GM12878 (cell line): ENCODE results near the gene RALGAPA1. TPM values are rescaled to one million over a fixed set of nuclear protein-coding genes. Genes with fewer than 3 reads are reported as not detected.

Source experiments
- ATAC-seq: fragments of 200-7000 bp; cut with Tn5 transposase; 3 replicates; pipeline ENCODE4 v1.9.1; 2020; ENCODE audit warnings: mild to moderate bottlenecking, moderate library complexity
- BruUV-seq: library from RNA; stranded (reverse); fragments of 400-500 nt; replicated peaks from 2 replicates; lab custom pipeline; 2021; lab: Mats Ljungman, UMichigan
- CTCF ChIA-PET: fragments of 300-600 bp; sonication (Branson Sonifier 250); formaldehyde crosslinking; extraction: SDS; loops from one replicate; lab custom pipeline; 2021; ENCODE audit warnings: inconsistent platforms; lab: Yijun Ruan, JAX
- POLR2A ChIA-PET: fragments of 350-600 bp; formaldehyde crosslinking; extraction: SDS; loops from one replicate; lab custom pipeline; 2021; ENCODE audit warnings: inconsistent platforms; lab: Charles Lee
- RAD21 ChIA-PET: fragments of 300-600 bp; sonication (Branson Sonifier 250); formaldehyde crosslinking; loops from one replicate; lab custom pipeline; 2023; ENCODE audit warnings: antibody characterized with exemption; ENCODE audit not compliant: unreplicated experiment; lab: Charles Lee
- SMC1A ChIA-PET: fragments of 300-600 bp; sonication (Branson Sonifier 250); formaldehyde crosslinking; loops from one replicate; lab custom pipeline; 2023; ENCODE audit not compliant: unreplicated experiment, uncharacterized antibody; lab: Charles Lee
- DNase-seq: peaks from one replicate; pipeline ENCODE4 v3.0.0-alpha.2; 2011; ENCODE audit warnings: low read depth, low spot score
- FAIRE-seq: peaks from 3 replicates; lab custom pipeline; 2011; peaks lifted over from hg19 to GRCh38; lab: Jason Lieb, UNC
- H2AFZ ChIP-seq: 2 replicates; pipeline ENCODE4 v1.6.0; 2011; ENCODE audit warnings: low read depth, low read length, control low read depth; ENCODE audit not compliant: control insufficient read depth
- H3K27ac ChIP-seq: 2 replicates; pipeline ENCODE4 v1.5.1; 2011; ENCODE audit warnings: control low read depth; ENCODE audit not compliant: control insufficient read depth, insufficient read depth
- H3K27me3 ChIP-seq, 2 experiments: replicated peaks in 1 of 2; 2 replicates each; pipeline versions ENCODE4 v1.6.0 to v1.6.1; 2011; ENCODE audit warnings: low read length in 1 of 2; ENCODE audit not compliant: control insufficient read depth in 2 of 2, insufficient read depth in 2 of 2
- H3K36me3 ChIP-seq, 2 experiments: 2 replicates each; pipeline ENCODE4 v1.5.1; 2011; ENCODE audit warnings: low read length in 1 of 2; ENCODE audit not compliant: control insufficient read depth in 2 of 2, insufficient read depth in 2 of 2
- H3K4me1 ChIP-seq: 2 replicates; pipeline ENCODE4 v1.6.1; 2011; ENCODE audit warnings: mild to moderate bottlenecking, low read length, moderate library complexity, mixed read lengths; ENCODE audit not compliant: control insufficient read depth, insufficient read depth
- H3K4me2 ChIP-seq: 2 replicates; pipeline ENCODE4 v1.6.0; 2011; ENCODE audit warnings: control low read depth; ENCODE audit not compliant: control insufficient read depth, insufficient read depth
- H3K4me3 ChIP-seq: fragments of 200-600 bp; sonication (generic); 2 replicates; pipeline ENCODE4 v1.5.1; 2016
- H3K79me2 ChIP-seq: 2 replicates; pipeline ENCODE4 v1.6.0; 2011; ENCODE audit warnings: low read length; ENCODE audit not compliant: control insufficient read depth, insufficient read depth
- H3K9ac ChIP-seq: 2 replicates; pipeline ENCODE4 v1.8.0; 2011; ENCODE audit warnings: low read length, control low read depth, mixed read lengths; ENCODE audit not compliant: control insufficient read depth, insufficient read depth
- H3K9me3 ChIP-seq: replicated peaks from 3 replicates; pipeline ENCODE4 v1.5.1; 2011; ENCODE audit warnings: mild to moderate bottlenecking, low read length; ENCODE audit not compliant: control insufficient read depth, insufficient read depth
- H4K20me1 ChIP-seq: 2 replicates; pipeline ENCODE4 v1.6.0; 2011; ENCODE audit not compliant: control insufficient read depth, insufficient read depth
- HDAC2 ChIP-seq: fragments of 200-600 bp; sonication (generic); IDR thresholded peaks from 2 replicates; pipeline ENCODE4 v1.6.1; 2017
- HDAC6 ChIP-seq: fragments of 200-600 bp; sonication (generic); IDR thresholded peaks from one replicate; pipeline ENCODE4 v1.8.0; 2017; ENCODE audit warnings: antibody characterized with exemption; ENCODE audit not compliant: unreplicated experiment
- IKZF2 ChIP-seq, 2 experiments: fragments of 450-650 bp; IDR thresholded peaks; 2 replicates each; pipeline ENCODE4 v1.6.1; 2017; ENCODE audit warnings: mild to moderate bottlenecking in 2 of 2, moderate library complexity in 2 of 2
- NR2C1 ChIP-seq: fragments of 450-650 bp; IDR thresholded peaks from 2 replicates; pipeline ENCODE4 v1.6.1; 2017; ENCODE audit warnings: antibody characterized with exemption, mild to moderate bottlenecking, moderate library complexity
- RAD51 ChIP-seq: fragments of 450-650 bp; IDR thresholded peaks from 2 replicates; pipeline ENCODE4 v1.6.1; 2016; ENCODE audit warnings: moderate library complexity, mild to moderate bottlenecking, inconsistent platforms
- SP1 ChIP-seq: IDR thresholded peaks from one replicate; pipeline ENCODE4 v1.6.1; 2011; ENCODE audit warnings: low read depth, low read length
- TCF7 ChIP-seq: IDR thresholded peaks from 2 replicates; pipeline ENCODE4 v1.6.1; 2014; ENCODE audit warnings: antibody characterized with exemption, borderline replicate concordance
- WGBS: methylation state at CpG from one replicate; pipeline ENCODE4 v1.1.6; 2016; ENCODE audit warnings: low lambda C conversion rate; ENCODE audit not compliant: insufficient replicate concordance, insufficient coverage; ENCODE audit errors: missing lambda C conversion rate; 5-methylcytosine and 5-hydroxymethylcytosine counted together
- in situ Hi-C: fragments of 300-500 bp; cut with MboI; formaldehyde crosslinking; loops from 9 replicates; pipeline ENCODE4 v1.14.3; 2018; ENCODE audit warnings: mixed read lengths
- intact Hi-C: fragments of 100-400 bp; cut with micrococcal nuclease; formaldehyde crosslinking; loops from one replicate; pipeline ENCODE4 v1.14.2; 2022; ENCODE audit not compliant: unreplicated experiment
- polyA plus RNA-seq, 11 experiments: library from polyadenylated mRNA; depleted of rRNA in 4 of 11; unstranded in 6 of 11; stranded (reverse) in 5 of 11; fragments of >200 nt; fragmentation: Nextera tagmentation in 4 of 11; fragmentation: Illumina TruSeq in 1 of 11; extraction: Ambion mirVana in 4 of 11; extraction: Trizol in 1 of 11; gene quantifications; 1 replicate in 1 of 11; 2 replicates in 10 of 11; pipeline versions ENCODE4 v1.2.1 to v1.2.3, GENCODE V29; 2011 to 2016; ENCODE audit warnings: inconsistent platforms in 2 of 11, missing spikeins in 2 of 11, low read depth in 1 of 11
- total RNA-seq, 4 experiments: library from RNA; depleted of rRNA in 3 of 4; stranded (reverse); fragments of >200 nt in 3 of 4; fragmentation: Illumina TruSeq in 1 of 4; extraction: Trizol in 1 of 4; gene quantifications; 2 replicates each; pipeline versions ENCODE4 v1.2.1 to v1.2.3, GENCODE V29; 2013 to 2021
- TF ChIP-seq, protein P1 (sequence below): fragments of 450-650 bp; IDR thresholded peaks from 2 replicates; pipeline ENCODE4 v1.6.1; 2018; ENCODE audit warnings: borderline replicate concordance, mild to moderate bottlenecking; ENCODE audit not compliant: partially characterized antibody
- TF ChIP-seq, protein P2 (sequence below): fragments of 450-650 bp; IDR thresholded peaks from 2 replicates; pipeline ENCODE4 v1.6.1; 2017; ENCODE audit warnings: antibody characterized with exemption, mild to moderate bottlenecking, moderate library complexity

RALGAPA1 gene
- total and polyA plus RNA-seq, 10 of the 15 experiments (the other 5 are each of a cell fraction or from before 2014, with no cell fraction given), result 5.6 to 26.7 (median 14.7) TPM

DNA sequence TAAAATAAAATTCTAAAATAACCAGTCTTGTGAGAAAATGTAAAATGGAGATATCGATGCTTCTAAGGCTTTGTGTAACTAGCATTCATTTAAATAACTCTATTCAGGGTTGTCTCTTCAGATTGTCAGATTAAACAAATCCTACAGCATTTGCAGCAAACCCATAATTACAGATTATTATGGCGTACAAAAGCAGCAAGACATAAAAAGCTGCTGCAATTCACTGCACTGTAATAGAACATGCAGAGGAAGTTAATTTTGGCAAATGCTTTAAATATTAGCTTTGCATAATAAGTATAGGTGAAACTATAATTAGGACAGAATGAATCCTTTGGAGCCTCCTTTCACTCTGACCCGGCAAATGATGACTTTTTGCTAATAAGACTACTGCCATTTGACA lies 176.8 kb downstream of the RALGAPA1 start:
- BruUV-seq, result no TSS peak
- intact Hi-C loops, result no loop called here
- 52% methylated on average over 3 of the region's 3 CpGs for WGBS

More for the DNA sequence above, 176.8 kb downstream of the RALGAPA1 start:
- H3K27me3 ChIP-seq, result no peaks in the 10 kb centered on the region
- ChIA-PET RAD21 (no interaction called here), SMC1A (interaction anchor here (0.6 to 1.6 kb wide), 2 partner anchors 9 to 68 kb away, joined by 3 to 5 read pairs; no protein-coding TSS in a partner anchor), POLR2A (no interaction called here), CTCF (interaction anchor here (0.9 to 1.4 kb wide), 3 partner anchors 24 to 55 kb away, joined by 3 to 5 read pairs (median 3); no protein-coding TSS in a partner anchor)
- no peak overlapping the region for H2AFZ ChIP-seq
- H3K4me2 ChIP-seq, result no peak overlapping the region
- FAIRE-seq (no peak), ATAC-seq (no peak), DNase-seq (no peak)
- TF ChIP-seq HDAC2 (no peak), SP1 (no peak), NR2C1 (no peak), RAD51 (no peak), IKZF2 (IDR thresholded peaks at IDR 0.05) (no peak), TCF7 (no peak), HDAC6 (no peak)
- TF ChIP-seq, protein P1, sequence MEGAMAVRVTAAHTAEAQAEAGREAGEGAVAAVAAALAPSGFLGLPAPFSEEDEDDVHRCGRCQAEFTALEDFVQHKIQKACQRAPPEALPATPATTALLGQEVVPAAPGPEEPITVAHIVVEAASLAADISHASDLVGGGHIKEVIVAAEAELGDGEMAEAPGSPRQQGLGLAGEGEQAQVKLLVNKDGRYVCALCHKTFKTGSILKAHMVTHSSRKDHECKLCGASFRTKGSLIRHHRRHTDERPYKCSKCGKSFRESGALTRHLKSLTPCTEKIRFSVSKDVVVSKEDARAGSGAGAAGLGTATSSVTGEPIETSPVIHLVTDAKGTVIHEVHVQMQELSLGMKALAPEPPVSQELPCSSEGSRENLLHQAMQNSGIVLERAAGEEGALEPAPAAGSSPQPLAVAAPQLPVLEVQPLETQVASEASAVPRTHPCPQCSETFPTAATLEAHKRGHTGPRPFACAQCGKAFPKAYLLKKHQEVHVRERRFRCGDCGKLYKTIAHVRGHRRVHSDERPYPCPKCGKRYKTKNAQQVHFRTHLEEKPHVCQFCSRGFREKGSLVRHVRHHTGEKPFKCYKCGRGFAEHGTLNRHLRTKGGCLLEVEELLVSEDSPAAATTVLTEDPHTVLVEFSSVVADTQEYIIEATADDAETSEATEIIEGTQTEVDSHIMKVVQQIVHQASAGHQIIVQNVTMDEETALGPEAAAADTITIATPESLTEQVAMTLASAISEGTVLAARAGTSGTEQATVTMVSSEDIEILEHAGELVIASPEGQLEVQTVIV, result no peak
- TF ChIP-seq, protein P2, sequence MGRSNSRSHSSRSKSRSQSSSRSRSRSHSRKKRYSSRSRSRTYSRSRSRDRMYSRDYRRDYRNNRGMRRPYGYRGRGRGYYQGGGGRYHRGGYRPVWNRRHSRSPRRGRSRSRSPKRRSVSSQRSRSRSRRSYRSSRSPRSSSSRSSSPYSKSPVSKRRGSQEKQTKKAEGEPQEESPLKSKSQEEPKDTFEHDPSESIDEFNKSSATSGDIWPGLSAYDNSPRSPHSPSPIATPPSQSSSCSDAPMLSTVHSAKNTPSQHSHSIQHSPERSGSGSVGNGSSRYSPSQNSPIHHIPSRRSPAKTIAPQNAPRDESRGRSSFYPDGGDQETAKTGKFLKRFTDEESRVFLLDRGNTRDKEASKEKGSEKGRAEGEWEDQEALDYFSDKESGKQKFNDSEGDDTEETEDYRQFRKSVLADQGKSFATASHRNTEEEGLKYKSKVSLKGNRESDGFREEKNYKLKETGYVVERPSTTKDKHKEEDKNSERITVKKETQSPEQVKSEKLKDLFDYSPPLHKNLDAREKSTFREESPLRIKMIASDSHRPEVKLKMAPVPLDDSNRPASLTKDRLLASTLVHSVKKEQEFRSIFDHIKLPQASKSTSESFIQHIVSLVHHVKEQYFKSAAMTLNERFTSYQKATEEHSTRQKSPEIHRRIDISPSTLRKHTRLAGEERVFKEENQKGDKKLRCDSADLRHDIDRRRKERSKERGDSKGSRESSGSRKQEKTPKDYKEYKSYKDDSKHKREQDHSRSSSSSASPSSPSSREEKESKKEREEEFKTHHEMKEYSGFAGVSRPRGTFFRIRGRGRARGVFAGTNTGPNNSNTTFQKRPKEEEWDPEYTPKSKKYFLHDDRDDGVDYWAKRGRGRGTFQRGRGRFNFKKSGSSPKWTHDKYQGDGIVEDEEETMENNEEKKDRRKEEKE, result no peak
- in situ Hi-C loops, result no loop called here
- no peak overlapping the region for H3K27ac ChIP-seq
- no peak overlapping the region for H3K9ac ChIP-seq
- H3K36me3 ChIP-seq, result 0 out of 4 replicates have a peak, but pooled peaks cover 0 to 3% of the 10 kb centered on the region in 2 experiments
- H3K79me2 ChIP-seq, result no peaks in the 10 kb centered on the region
- H3K9me3 ChIP-seq, result no peaks in the 10 kb centered on the region
- no peak overlapping the region for H3K4me3 ChIP-seq
- H3K4me1 ChIP-seq, result no peaks in the 10 kb centered on the region
- H4K20me1 ChIP-seq, result no peaks in the 10 kb centered on the region
